SH-SY5Y (cell line): ENCODE data around the gene PLEKHG4B.

Experiments used
- GATA2 ChIP-seq: IDR thresholded peaks from 2 replicates; pipeline ENCODE4 v1.6.1; 2011; ENCODE audit warnings: mild to moderate bottlenecking, low read depth, low read length
- GATA3 ChIP-seq: IDR thresholded peaks from 2 replicates; pipeline ENCODE4 v1.6.1; 2011; ENCODE audit warnings: low read depth, mild to moderate bottlenecking, low read length, moderate library complexity

The PLEKHG4B gene

GRCh38 chr5:152077-152476 is 60.1 kb downstream of the PLEKHG4B start:
- no peak for TF ChIP-seq GATA2
- TF ChIP-seq GATA3: no peak

GRCh38 chr5:153256-153655 is 61.3 kb downstream of the PLEKHG4B start:
- TF ChIP-seq GATA2 (no peak), GATA3 (no peak)

- TF ChIP-seq GATA3 (no peak), GATA2 (no peak)
Measured at GRCh38 chr5:154236-154635, 62.3 kb downstream of the PLEKHG4B start.

- TF ChIP-seq GATA3: no peak
- TF ChIP-seq GATA2: no peak
Measured at GRCh38 chr5:154826-155225, 62.9 kb downstream of the PLEKHG4B start.

- TF ChIP-seq GATA3: no peak
- TF ChIP-seq GATA2: no peak
Measured at GRCh38 chr5:155651-156410, 63.9 kb downstream of the PLEKHG4B start.

- TF ChIP-seq GATA3 (no peak), GATA2 (no peak)
Measured at GRCh38 chr5:156411-157072, 64.6 kb downstream of the PLEKHG4B start.

- TF ChIP-seq GATA2 (no peak), GATA3 (no peak)
Measured at GRCh38 chr5:157126-157715, 65.3 kb downstream of the PLEKHG4B start.

- TF ChIP-seq GATA2 (no peak), GATA3 (no peak)
Measured at GRCh38 chr5:157801-158200, 65.8 kb downstream of the PLEKHG4B start.

GRCh38 chr5:158807-159447 is 67.0 kb downstream of the PLEKHG4B start:
- no peak for TF ChIP-seq GATA2
- no peak for TF ChIP-seq GATA3

- TF ChIP-seq GATA2 (no peak), GATA3 (no peak)
Measured at GRCh38 chr5:159448-160172, 67.6 kb downstream of the PLEKHG4B start.

GRCh38 chr5:160173-160510 is 68.2 kb downstream of the PLEKHG4B start:
- TF ChIP-seq GATA2 (no peak), GATA3 (no peak)

- TF ChIP-seq GATA2 (no peak), GATA3 (no peak)
Measured at GRCh38 chr5:160921-161802, 69.2 kb downstream of the PLEKHG4B start.

GRCh38 chr5:161803-162110 is 69.8 kb downstream of the PLEKHG4B start:
- TF ChIP-seq GATA3: no peak
- no peak for TF ChIP-seq GATA2

- TF ChIP-seq GATA3: no peak
- TF ChIP-seq GATA2: no peak
Measured at GRCh38 chr5:162190-162564, 70.2 kb downstream of the PLEKHG4B start.
